ENCODE results near the gene MGAM2.

MGAM2 gene

DNA sequence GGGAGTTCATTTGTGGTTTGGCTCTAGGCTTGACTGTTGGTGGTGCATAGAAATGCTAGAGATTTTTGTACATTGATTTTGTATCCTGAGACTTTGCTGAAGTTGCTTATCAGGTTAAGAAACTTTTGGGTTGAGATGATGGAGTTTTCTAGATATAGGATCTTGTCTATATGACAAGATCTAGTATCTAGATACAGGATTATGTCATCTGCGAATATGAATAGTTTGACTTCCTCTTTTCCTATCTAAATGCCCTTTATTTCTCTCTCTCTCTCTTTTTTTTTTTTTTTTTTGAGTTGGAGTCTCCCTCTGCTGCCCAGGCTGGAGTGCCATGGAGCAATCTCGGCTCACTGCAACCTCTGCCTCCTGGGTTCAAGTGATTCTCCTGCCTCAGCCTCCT is 62.9 kb downstream of the MGAM2 start:
- Mint-ChIP-seq H3K4me3 (no peak overlapping the region), H3K4me1 (ENCODE audit: low read depth) (peaks cover 23% of the 10 kb centered on the region), H3K9me3 (no peaks in the 10 kb centered on the region), H3K27ac (no peak overlapping the region), H3K36me3 (ENCODE audit: low read depth) (no peaks in the 10 kb centered on the region), H3K27me3 (no peaks in the 10 kb centered on the region)
- intact Hi-C loops (cut with micrococcal nuclease): no loop called here

DNA sequence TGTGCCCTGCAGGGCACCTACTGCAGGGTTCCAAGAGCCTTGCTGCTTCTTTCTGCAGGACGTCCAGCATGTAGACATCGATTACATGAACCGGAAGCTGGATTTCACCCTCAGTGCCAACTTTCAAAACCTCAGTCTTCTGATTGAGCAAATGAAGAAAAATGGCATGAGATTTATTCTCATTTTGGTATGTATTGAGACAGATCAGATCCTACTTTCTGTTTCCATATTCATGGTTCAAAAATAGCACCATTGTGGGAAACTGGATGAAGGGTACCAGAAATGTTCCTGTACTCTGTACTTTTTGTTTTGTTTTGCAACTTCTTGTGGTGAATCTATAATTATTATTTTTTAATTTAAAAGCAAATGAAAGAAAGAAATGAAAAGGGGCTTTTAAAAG is 64.1 kb downstream of the MGAM2 start:
- intact Hi-C loops (cut with micrococcal nuclease): no loop called here
- Mint-ChIP-seq H3K27ac (no peak overlapping the region), H3K36me3 (ENCODE audit: low read depth) (no peaks in the 10 kb centered on the region), H3K4me1 (ENCODE audit: low read depth) (peaks cover 23% of the 10 kb centered on the region), H3K27me3 (no peaks in the 10 kb centered on the region), H3K9me3 (no peaks in the 10 kb centered on the region), H3K4me3 (no peak overlapping the region)

DNA sequence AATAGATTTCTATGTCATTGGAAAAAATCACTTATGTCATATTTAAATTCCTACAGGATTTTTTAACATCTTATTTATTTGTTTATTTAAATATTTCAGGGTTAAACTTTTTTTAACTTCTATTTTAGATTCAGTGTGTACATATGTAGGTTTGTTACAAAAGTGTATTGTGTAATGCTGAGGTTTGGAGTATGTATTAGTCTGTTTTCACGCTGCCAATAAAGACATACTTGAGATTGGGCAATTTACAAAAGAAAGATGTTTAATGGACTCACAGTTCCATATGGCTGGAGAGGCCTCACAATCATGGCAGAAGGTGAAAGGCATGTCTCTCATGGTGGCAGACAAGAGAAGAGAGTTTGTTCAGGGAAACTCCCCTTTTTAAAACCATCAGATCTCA is 65.4 kb downstream of the MGAM2 start:
- intact Hi-C loops (cut with micrococcal nuclease): no loop called here
- no peaks in the 10 kb centered on the region for H3K9me3 Mint-ChIP-seq

DNA sequence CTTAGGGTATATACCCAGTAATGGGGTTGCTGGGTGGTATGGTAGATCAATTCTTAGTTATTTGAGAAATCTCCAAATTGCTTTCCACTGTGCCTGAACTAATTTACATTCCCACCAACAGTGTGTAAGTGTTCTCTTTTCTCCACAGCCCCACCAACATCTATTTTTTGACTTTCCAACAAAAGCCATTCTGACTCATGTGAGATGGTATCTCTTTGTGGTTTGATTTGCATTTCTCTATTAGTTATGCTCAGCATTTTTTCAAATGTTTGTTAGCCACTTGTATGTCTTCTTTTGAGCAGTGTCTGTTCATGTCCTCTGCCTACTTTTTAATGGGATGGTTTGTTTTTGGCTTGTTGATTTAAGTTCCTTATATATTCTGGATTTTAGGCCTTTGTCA is 66.4 kb downstream of the MGAM2 start:
- no peak overlapping the region for H3K27ac Mint-ChIP-seq
- no peaks in the 10 kb centered on the region for H3K9me3 Mint-ChIP-seq
- no peaks in the 10 kb centered on the region for H3K36me3 Mint-ChIP-seq (ENCODE audit: low read depth)
- H3K4me1 Mint-ChIP-seq (ENCODE audit: low read depth): peaks cover 23% of the 10 kb centered on the region
- no peak overlapping the region for H3K4me3 Mint-ChIP-seq
- intact Hi-C loops (cut with micrococcal nuclease): no loop called here
- H3K27me3 Mint-ChIP-seq: no peaks in the 10 kb centered on the region

More for the DNA sequence above, 65.4 kb downstream of the MGAM2 start:
- H3K4me3 Mint-ChIP-seq: no peak overlapping the region
- no peaks in the 10 kb centered on the region for H3K27me3 Mint-ChIP-seq
- H3K27ac Mint-ChIP-seq: no peak overlapping the region
- H3K36me3 Mint-ChIP-seq (ENCODE audit: low read depth): no peaks in the 10 kb centered on the region
- H3K4me1 Mint-ChIP-seq (ENCODE audit: low read depth): peaks cover 23% of the 10 kb centered on the region

DNA sequence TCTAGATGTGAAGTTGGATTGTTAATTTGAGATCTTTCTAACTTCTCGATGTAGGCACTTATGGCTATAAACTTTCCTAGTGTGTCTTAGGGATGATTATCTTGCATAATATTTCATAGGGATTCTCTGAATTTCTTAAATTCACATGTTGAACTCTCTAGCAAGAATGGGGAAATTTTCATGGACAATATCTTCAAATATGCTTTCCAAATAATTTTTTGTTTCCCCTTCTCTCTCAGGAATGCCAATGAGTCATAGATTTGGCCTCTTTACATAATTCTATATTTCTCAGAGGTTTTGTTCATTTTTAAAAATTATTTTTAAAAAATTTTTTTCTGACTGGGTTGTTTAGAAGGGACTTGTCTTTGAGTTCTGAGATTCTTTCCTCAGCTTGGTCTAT is 68.9 kb downstream of the MGAM2 start:
- no peak overlapping the region for H3K4me3 Mint-ChIP-seq
- peaks cover 16% of the 10 kb centered on the region for H3K4me1 Mint-ChIP-seq (ENCODE audit: low read depth)
- H3K9me3 Mint-ChIP-seq: no peaks in the 10 kb centered on the region
- intact Hi-C loops (cut with micrococcal nuclease): loop anchor here (10.0 kb wide), 1 partner anchor 526 kb away; no protein-coding TSS in a partner anchor
- H3K27me3 Mint-ChIP-seq: no peaks in the 10 kb centered on the region
- H3K27ac Mint-ChIP-seq: no peak overlapping the region
- H3K36me3 Mint-ChIP-seq (ENCODE audit: low read depth): no peaks in the 10 kb centered on the region

DNA sequence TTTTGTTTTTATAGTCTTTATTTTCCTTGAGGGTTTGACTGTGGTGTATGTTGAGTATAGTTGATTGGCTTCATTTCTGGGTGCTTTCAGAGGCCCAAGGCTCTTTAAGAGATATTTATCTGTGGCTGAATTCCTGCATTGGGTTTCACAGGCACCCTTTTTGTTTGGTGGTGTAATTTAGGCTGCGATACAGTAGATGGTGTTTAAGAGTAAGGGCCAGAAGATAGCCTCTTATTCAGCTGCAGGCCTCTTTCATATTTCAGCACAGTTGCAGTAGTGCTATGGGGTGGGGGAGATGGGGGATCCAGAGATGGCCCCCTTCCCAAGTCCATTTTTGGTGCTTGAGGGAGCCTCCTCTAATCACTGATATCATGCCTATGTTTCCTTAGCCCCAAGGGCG is 69.7 kb downstream of the MGAM2 start:
- Mint-ChIP-seq H3K27me3 (no peaks in the 10 kb centered on the region), H3K27ac (no peak overlapping the region), H3K4me3 (no peak overlapping the region), H3K4me1 (ENCODE audit: low read depth) (peaks cover 18% of the 10 kb centered on the region), H3K9me3 (no peaks in the 10 kb centered on the region), H3K36me3 (ENCODE audit: low read depth) (no peaks in the 10 kb centered on the region)
- intact Hi-C loops (cut with micrococcal nuclease): loop anchor here (10.0 kb wide), 1 partner anchor 526 kb away; no protein-coding TSS in a partner anchor

DNA sequence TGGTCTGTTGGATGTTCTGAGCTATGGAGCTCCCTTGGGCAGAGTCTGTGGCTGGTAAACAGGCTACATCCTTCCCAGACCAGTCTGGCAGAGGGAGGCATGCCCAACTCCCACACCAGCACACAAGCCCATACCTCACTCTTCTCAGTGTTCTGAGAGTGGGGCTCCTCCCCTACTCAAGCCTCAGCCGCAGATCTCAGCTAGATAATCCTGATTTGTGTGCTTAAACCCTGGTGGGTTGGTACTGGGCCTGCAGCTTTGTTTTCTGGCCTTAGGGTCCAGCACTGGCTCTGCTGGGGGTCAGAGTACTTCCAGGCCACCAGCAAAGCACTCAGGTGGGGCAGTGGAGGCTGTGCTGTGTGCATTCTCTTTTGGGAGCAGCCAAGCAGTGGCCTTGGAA is 70.4 kb downstream of the MGAM2 start:
- intact Hi-C loops (cut with micrococcal nuclease): loop anchor here (10.0 kb wide), 1 partner anchor 527 kb away; no protein-coding TSS in a partner anchor
- H3K27ac Mint-ChIP-seq: no peak overlapping the region
- no peak overlapping the region for H3K4me3 Mint-ChIP-seq
- H3K4me1 Mint-ChIP-seq (ENCODE audit: low read depth): peaks cover 12% of the 10 kb centered on the region
- H3K9me3 Mint-ChIP-seq: no peaks in the 10 kb centered on the region
- H3K27me3 Mint-ChIP-seq: no peaks in the 10 kb centered on the region
- no peaks in the 10 kb centered on the region for H3K36me3 Mint-ChIP-seq (ENCODE audit: low read depth)

DNA sequence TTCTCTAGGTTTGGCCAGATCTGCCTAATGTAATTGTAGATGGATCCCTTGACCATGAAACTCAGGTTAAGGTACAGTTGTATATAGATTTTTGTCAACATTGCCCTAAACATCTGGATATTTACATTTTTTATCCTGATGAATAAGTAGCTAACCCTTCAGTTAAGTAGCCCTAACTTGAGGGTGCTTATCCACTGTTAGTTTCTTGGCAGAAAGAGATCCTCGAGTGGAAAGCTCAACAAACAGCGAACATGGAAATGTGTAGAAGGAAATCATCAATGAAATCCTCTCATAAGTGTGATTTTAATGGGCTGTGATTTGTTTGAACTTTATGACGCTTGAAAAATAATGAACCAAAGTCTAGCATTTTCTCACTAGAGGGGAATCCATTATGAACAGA is 73.6 kb downstream of the MGAM2 start:
- intact Hi-C loops (cut with micrococcal nuclease): loop anchor here (5.0 to 10.0 kb wide), 2 partner anchors 428 to 530 kb away; no protein-coding TSS in a partner anchor
- Mint-ChIP-seq H3K27ac (no peak overlapping the region), H3K9me3 (no peaks in the 10 kb centered on the region), H3K4me3 (no peak overlapping the region), H3K27me3 (no peaks in the 10 kb centered on the region), H3K36me3 (ENCODE audit: low read depth) (no peaks in the 10 kb centered on the region), H3K4me1 (ENCODE audit: low read depth) (peaks cover 19% of the 10 kb centered on the region)

DNA sequence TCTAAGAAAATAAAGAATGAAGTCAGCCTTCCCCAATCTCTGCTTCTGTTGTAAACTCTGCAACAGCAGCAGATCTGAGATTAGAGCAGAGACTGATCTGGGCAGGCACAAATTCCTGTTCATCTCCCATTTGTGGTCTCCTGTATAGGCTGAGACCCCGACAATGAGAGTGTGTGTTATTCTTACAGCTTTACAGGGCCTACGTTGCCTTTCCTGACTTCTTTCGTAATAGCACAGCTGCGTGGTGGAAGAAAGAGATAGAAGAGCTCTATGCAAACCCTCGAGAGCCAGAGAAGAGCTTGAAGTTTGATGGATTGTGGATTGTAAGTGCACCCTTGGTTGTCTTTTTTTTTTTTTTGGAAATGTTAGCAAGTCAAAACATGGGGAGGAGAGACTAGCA is 74.3 kb downstream of the MGAM2 start:
- Mint-ChIP-seq H3K4me3 (no peak overlapping the region), H3K36me3 (ENCODE audit: low read depth) (no peaks in the 10 kb centered on the region), H3K27ac (no peak overlapping the region), H3K27me3 (no peaks in the 10 kb centered on the region), H3K9me3 (no peaks in the 10 kb centered on the region), H3K4me1 (ENCODE audit: low read depth) (peaks cover 19% of the 10 kb centered on the region)
- intact Hi-C loops (cut with micrococcal nuclease): loop anchor here (5.0 to 10.0 kb wide), 2 partner anchors 428 to 531 kb away; no protein-coding TSS in a partner anchor

DNA sequence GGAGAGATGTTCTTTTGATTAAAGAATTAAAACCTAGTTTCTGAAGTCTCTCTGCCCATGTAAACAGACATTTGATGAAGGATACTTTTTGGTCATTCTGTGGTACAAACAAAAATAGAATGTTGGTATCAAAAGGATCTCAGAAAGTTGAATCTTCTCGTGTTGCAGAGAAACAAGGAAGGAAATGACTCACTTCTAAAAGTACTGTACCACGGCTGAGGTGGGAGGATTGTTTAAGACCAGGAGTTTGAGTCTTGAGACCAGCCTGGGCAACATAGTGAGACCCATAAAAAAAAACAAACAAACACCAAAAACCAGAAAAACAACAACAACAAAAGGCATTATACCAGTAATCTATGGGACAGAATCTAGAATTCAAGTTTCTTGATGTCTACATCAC is 76.6 kb downstream of the MGAM2 start:
- Mint-ChIP-seq H3K27me3 (peaks cover 8% of the 10 kb centered on the region), H3K27ac (no peak overlapping the region), H3K36me3 (ENCODE audit: low read depth) (no peaks in the 10 kb centered on the region), H3K4me1 (ENCODE audit: low read depth) (peaks cover 19% of the 10 kb centered on the region), H3K4me3 (no peak overlapping the region), H3K9me3 (no peaks in the 10 kb centered on the region)
- intact Hi-C loops (cut with micrococcal nuclease): loop anchor here (5.0 to 10.0 kb wide), 2 partner anchors 431 to 533 kb away; no protein-coding TSS in a partner anchor

DNA sequence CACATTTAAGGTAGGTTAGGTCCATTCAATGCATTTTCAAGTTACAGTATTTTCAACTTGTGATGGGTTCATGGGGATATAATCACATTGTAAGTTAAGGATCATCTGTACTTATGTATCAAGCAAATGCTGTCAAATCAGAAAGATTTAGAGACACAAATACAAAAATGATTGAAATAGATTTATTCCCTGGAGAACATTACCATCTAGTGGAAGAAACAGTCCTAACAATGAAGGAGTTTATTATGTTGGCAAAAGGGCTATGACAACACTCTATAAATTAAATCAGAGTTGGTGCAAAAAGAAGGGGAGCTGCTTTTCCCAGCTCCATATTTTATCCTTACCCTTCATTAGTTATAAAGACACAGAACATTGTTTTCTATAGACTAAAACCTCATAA is 77.3 kb downstream of the MGAM2 start:
- intact Hi-C loops (cut with micrococcal nuclease): loop anchor here (1.0 to 10.0 kb wide), 3 partner anchors 213 to 534 kb away; no protein-coding TSS in a partner anchor
- Mint-ChIP-seq H3K9me3 (no peaks in the 10 kb centered on the region), H3K4me3 (no peak overlapping the region), H3K27me3 (peaks cover 14% of the 10 kb centered on the region), H3K36me3 (ENCODE audit: low read depth) (no peaks in the 10 kb centered on the region), H3K4me1 (ENCODE audit: low read depth) (peaks cover 19% of the 10 kb centered on the region), H3K27ac (no peak overlapping the region)

DNA sequence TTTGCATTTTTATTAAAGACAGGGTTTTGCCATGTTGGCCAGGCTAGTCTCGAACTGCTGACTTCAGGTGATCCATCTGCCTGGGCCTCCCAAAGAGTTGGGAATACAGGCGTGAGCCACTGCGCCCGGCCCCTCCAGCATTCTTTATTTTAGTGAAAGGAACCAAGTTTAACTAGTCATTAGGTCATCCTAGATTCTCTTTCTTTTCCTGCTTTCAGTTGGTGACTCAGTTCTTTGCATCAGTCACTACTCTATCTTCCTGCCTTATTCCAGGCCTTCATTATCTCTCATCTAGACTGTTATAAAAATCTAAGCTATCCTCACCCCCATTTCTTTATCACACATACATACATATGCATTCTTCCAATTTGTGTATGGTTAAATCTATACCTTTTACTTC is 82.7 kb downstream of the MGAM2 start:
- Mint-ChIP-seq H3K36me3 (ENCODE audit: low read depth) (no peaks in the 10 kb centered on the region), H3K27me3 (peaks cover 16% of the 10 kb centered on the region), H3K4me1 (ENCODE audit: low read depth) (no peaks in the 10 kb centered on the region), H3K27ac (no peak overlapping the region), H3K4me3 (no peak overlapping the region), H3K9me3 (no peaks in the 10 kb centered on the region)
- intact Hi-C loops (cut with micrococcal nuclease): no loop called here

DNA sequence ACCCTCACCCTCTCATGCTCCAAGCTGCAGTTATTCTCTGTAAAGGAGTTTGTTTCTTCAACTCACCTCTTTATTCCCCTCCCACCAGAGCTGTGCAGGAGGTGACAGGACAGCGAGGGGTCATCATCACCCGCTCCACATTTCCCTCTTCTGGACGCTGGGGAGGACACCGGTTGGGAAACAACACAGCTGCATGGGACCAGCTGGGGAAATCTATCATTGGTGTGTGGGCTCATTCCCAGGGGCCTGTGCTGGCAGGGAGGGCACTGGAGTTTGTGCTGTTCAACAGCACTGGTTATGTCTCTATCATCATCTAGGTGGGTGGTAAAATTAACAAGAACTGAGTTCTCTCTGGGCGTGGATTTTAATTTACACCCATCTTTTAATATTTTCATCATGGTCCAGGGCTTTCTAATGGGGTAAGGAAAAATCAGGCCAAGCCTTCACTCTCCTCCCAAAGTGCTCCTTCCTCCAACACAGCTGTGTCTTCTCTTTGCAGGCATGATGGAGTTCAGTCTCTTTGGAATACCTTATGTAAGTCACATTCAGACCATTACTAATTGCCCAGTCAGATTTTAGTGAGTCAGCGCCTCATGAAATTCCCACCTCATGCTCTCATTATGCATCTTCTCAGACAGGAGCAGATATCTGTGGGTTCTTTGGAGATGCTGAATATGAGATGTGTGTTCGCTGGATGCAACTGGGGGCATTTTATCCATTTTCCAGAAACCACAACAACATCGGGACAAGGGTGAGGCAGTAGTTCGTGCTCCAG is 84.7 kb downstream of the MGAM2 start:
- intact Hi-C loops (cut with micrococcal nuclease): no loop called here
- Mint-ChIP-seq H3K4me1 (ENCODE audit: low read depth) (no peaks in the 10 kb centered on the region), H3K27ac (no peak overlapping the region), H3K9me3 (no peaks in the 10 kb centered on the region), H3K4me3 (no peak overlapping the region), H3K36me3 (ENCODE audit: low read depth) (no peaks in the 10 kb centered on the region), H3K27me3 (peaks cover 18% of the 10 kb centered on the region)

DNA sequence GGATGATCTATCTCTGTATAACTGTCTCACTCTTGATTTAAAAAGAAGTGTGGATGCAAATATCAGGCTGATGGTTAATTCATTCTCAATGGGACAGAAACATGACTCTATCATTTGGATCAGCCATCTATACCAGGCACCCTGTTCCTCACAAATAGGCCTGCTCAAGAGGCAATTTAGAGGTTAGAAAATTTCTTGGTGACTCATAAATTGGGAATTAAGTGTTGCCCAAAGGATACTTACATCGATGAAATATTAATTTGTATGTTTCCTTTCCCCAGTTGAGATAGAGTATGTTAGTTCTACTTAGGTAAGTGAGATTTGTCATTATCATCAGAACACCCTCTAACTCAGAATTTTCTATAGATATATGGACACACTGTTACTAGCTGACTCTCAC is 88.7 kb downstream of the MGAM2 start:
- peaks cover 6% of the 10 kb centered on the region for H3K27me3 Mint-ChIP-seq
- H3K27ac Mint-ChIP-seq: no peak overlapping the region
- H3K4me3 Mint-ChIP-seq: no peak overlapping the region
- no peaks in the 10 kb centered on the region for H3K36me3 Mint-ChIP-seq (ENCODE audit: low read depth)
- H3K4me1 Mint-ChIP-seq (ENCODE audit: low read depth): no peaks in the 10 kb centered on the region
- H3K9me3 Mint-ChIP-seq: no peaks in the 10 kb centered on the region
- intact Hi-C loops (cut with micrococcal nuclease): no loop called here
